GM12878 (cell line): ENCODE results near the gene CHN2. TPM values are rescaled to one million over a fixed set of nuclear protein-coding genes. Genes with fewer than 3 reads are reported as not detected.
A peak's percentile ranks its signal among the peaks of the same experiment; 100 is the strongest.

ENCODE experiments used
- ATAC-seq: fragments of 200-7000 bp; cut with Tn5 transposase; 3 replicates; pipeline ENCODE4 v1.9.1; 2020; ENCODE audit warnings: mild to moderate bottlenecking, moderate library complexity
- BruUV-seq: library from RNA; stranded (reverse); fragments of 400-500 nt; replicated peaks from 2 replicates; lab custom pipeline; 2021; lab: Mats Ljungman, UMichigan
- CTCF ChIA-PET: fragments of 300-600 bp; sonication (Branson Sonifier 250); formaldehyde crosslinking; extraction: SDS; loops from one replicate; lab custom pipeline; 2021; ENCODE audit warnings: inconsistent platforms; lab: Yijun Ruan, JAX
- POLR2A ChIA-PET: fragments of 350-600 bp; formaldehyde crosslinking; extraction: SDS; loops from one replicate; lab custom pipeline; 2021; ENCODE audit warnings: inconsistent platforms; lab: Charles Lee
- RAD21 ChIA-PET: fragments of 300-600 bp; sonication (Branson Sonifier 250); formaldehyde crosslinking; loops from one replicate; lab custom pipeline; 2023; ENCODE audit warnings: antibody characterized with exemption; ENCODE audit not compliant: unreplicated experiment; lab: Charles Lee
- SMC1A ChIA-PET: fragments of 300-600 bp; sonication (Branson Sonifier 250); formaldehyde crosslinking; loops from one replicate; lab custom pipeline; 2023; ENCODE audit not compliant: unreplicated experiment, uncharacterized antibody; lab: Charles Lee
- DNase-seq: peaks from one replicate; pipeline ENCODE4 v3.0.0-alpha.2; 2011; ENCODE audit warnings: low read depth, low spot score
- FAIRE-seq: peaks from 3 replicates; lab custom pipeline; 2011; peaks lifted over from hg19 to GRCh38; lab: Jason Lieb, UNC
- H2AFZ ChIP-seq: 2 replicates; pipeline ENCODE4 v1.6.0; 2011; ENCODE audit warnings: low read depth, low read length, control low read depth; ENCODE audit not compliant: control insufficient read depth
- H3K27ac ChIP-seq: 2 replicates; pipeline ENCODE4 v1.5.1; 2011; ENCODE audit warnings: control low read depth; ENCODE audit not compliant: control insufficient read depth, insufficient read depth
- H3K27me3 ChIP-seq, 2 experiments: replicated peaks in 1 of 2; 2 replicates each; pipeline versions ENCODE4 v1.6.0 to v1.6.1; 2011; ENCODE audit warnings: low read length in 1 of 2; ENCODE audit not compliant: control insufficient read depth in 2 of 2, insufficient read depth in 2 of 2
- H3K36me3 ChIP-seq, 2 experiments: 2 replicates each; pipeline ENCODE4 v1.5.1; 2011; ENCODE audit warnings: low read length in 1 of 2; ENCODE audit not compliant: control insufficient read depth in 2 of 2, insufficient read depth in 2 of 2
- H3K4me1 ChIP-seq: 2 replicates; pipeline ENCODE4 v1.6.1; 2011; ENCODE audit warnings: mild to moderate bottlenecking, low read length, moderate library complexity, mixed read lengths; ENCODE audit not compliant: control insufficient read depth, insufficient read depth
- H3K4me2 ChIP-seq: 2 replicates; pipeline ENCODE4 v1.6.0; 2011; ENCODE audit warnings: control low read depth; ENCODE audit not compliant: control insufficient read depth, insufficient read depth
- H3K4me3 ChIP-seq: fragments of 200-600 bp; sonication (generic); 2 replicates; pipeline ENCODE4 v1.5.1; 2016
- H3K79me2 ChIP-seq: 2 replicates; pipeline ENCODE4 v1.6.0; 2011; ENCODE audit warnings: low read length; ENCODE audit not compliant: control insufficient read depth, insufficient read depth
- H3K9ac ChIP-seq: 2 replicates; pipeline ENCODE4 v1.8.0; 2011; ENCODE audit warnings: low read length, control low read depth, mixed read lengths; ENCODE audit not compliant: control insufficient read depth, insufficient read depth
- H3K9me3 ChIP-seq: replicated peaks from 3 replicates; pipeline ENCODE4 v1.5.1; 2011; ENCODE audit warnings: mild to moderate bottlenecking, low read length; ENCODE audit not compliant: control insufficient read depth, insufficient read depth
- H4K20me1 ChIP-seq: 2 replicates; pipeline ENCODE4 v1.6.0; 2011; ENCODE audit not compliant: control insufficient read depth, insufficient read depth
- ASH2L ChIP-seq: fragments of 300-600, 200-600 bp; sonication (generic); IDR thresholded peaks from 2 replicates; pipeline ENCODE4 v1.6.1; 2017; ENCODE audit warnings: low read depth, mild to moderate bottlenecking, borderline replicate concordance
- BACH1 ChIP-seq: fragments of 450-650 bp; IDR thresholded peaks from 2 replicates; pipeline ENCODE4 v1.6.1; 2017; ENCODE audit warnings: mild to moderate bottlenecking, borderline replicate concordance
- BCL11A ChIP-seq: IDR thresholded peaks from 2 replicates; pipeline ENCODE4 v1.6.1; 2011; ENCODE audit warnings: low read depth, low read length
- GABPA ChIP-seq: IDR thresholded peaks from 2 replicates; pipeline ENCODE4 v1.6.1; 2014; ENCODE audit warnings: antibody characterized with exemption, low read depth, mild to moderate bottlenecking, inconsistent platforms
- GATAD2B ChIP-seq: fragments of 450-650 bp; conservative IDR thresholded peaks from 2 replicates; pipeline ENCODE4 v1.6.1; 2017; ENCODE audit warnings: low read depth, mild to moderate bottlenecking, moderate library complexity
- MYB ChIP-seq: fragments of 150-350 bp; IDR thresholded peaks from 2 replicates; pipeline ENCODE4 v1.6.1; 2014; ENCODE audit warnings: mild to moderate bottlenecking, low read depth, low read length, borderline replicate concordance
- NR2F1 ChIP-seq: fragments of 450-650 bp; conservative IDR thresholded peaks from 2 replicates; pipeline ENCODE4 v1.6.1; 2017; ENCODE audit warnings: mild to moderate bottlenecking
- POLR2A ChIP-seq: IDR thresholded peaks from 2 replicates; pipeline ENCODE4 v1.6.1; 2011; ENCODE audit warnings: low read depth, mild to moderate bottlenecking, low read length
- SMC3 ChIP-seq: IDR thresholded peaks from 2 replicates; pipeline ENCODE4 v1.6.1; 2011; ENCODE audit warnings: low read length, improper control_type of control experiment, borderline replicate concordance
- WGBS: methylation state at CpG from one replicate; pipeline ENCODE4 v1.1.6; 2016; ENCODE audit warnings: low lambda C conversion rate; ENCODE audit not compliant: insufficient replicate concordance, insufficient coverage; ENCODE audit errors: missing lambda C conversion rate; 5-methylcytosine and 5-hydroxymethylcytosine counted together
- in situ Hi-C: fragments of 300-500 bp; cut with MboI; formaldehyde crosslinking; loops from 9 replicates; pipeline ENCODE4 v1.14.3; 2018; ENCODE audit warnings: mixed read lengths
- intact Hi-C: fragments of 100-400 bp; cut with micrococcal nuclease; formaldehyde crosslinking; loops from one replicate; pipeline ENCODE4 v1.14.2; 2022; ENCODE audit not compliant: unreplicated experiment
- polyA plus RNA-seq, 11 experiments: library from polyadenylated mRNA; depleted of rRNA in 4 of 11; unstranded in 6 of 11; stranded (reverse) in 5 of 11; fragments of >200 nt; fragmentation: Nextera tagmentation in 4 of 11; fragmentation: Illumina TruSeq in 1 of 11; extraction: Ambion mirVana in 4 of 11; extraction: Trizol in 1 of 11; gene quantifications; 1 replicate in 1 of 11; 2 replicates in 10 of 11; pipeline versions ENCODE4 v1.2.1 to v1.2.3, GENCODE V29; 2011 to 2016; ENCODE audit warnings: inconsistent platforms in 2 of 11, missing spikeins in 2 of 11, low read depth in 1 of 11
- total RNA-seq, 4 experiments: library from RNA; depleted of rRNA in 3 of 4; stranded (reverse); fragments of >200 nt in 3 of 4; fragmentation: Illumina TruSeq in 1 of 4; extraction: Trizol in 1 of 4; gene quantifications; 2 replicates each; pipeline versions ENCODE4 v1.2.1 to v1.2.3, GENCODE V29; 2013 to 2021
- TF ChIP-seq, protein P1 (sequence below): fragments of 450-650 bp; IDR thresholded peaks from 2 replicates; pipeline ENCODE4 v1.6.1; 2016; ENCODE audit warnings: mild to moderate bottlenecking
- TF ChIP-seq, protein P2 (sequence below): fragments of 450-650 bp; IDR thresholded peaks from 2 replicates; pipeline ENCODE4 v1.6.1; 2014; ENCODE audit warnings: mild to moderate bottlenecking
- TF ChIP-seq, protein P3 (sequence below): fragments of 450-650 bp; IDR thresholded peaks from 2 replicates; pipeline ENCODE4 v1.6.1; 2017; ENCODE audit warnings: mild to moderate bottlenecking, moderate library complexity

CHN2 gene
- total and polyA plus RNA-seq, 10 of the 15 experiments (the other 5 are each of a cell fraction or from before 2014, with no cell fraction given): 0.11 to 3.8 (median 0.37) TPM; not detected in 2

- no peaks in the 10 kb centered on the region for H3K4me1 ChIP-seq
- BruUV-seq: no TSS peak
- ChIA-PET SMC1A (interaction anchor here (0.5 kb wide), 1 partner anchor 1025 kb away, joined by 3 read pairs; no protein-coding TSS in a partner anchor), POLR2A (no interaction called here), RAD21 (no interaction called here), CTCF (no interaction called here)
- no peak overlapping the region for H3K9ac ChIP-seq
- no peak overlapping the region for H3K27ac ChIP-seq
- no peak overlapping the region for H2AFZ ChIP-seq
- no peaks in the 10 kb centered on the region for H3K9me3 ChIP-seq
- FAIRE-seq (no peak), DNase-seq (no peak), ATAC-seq (peak; percentile 72)
- WGBS: 1% methylated on average over 4 of the region's 4 CpGs
- H3K79me2 ChIP-seq: no peaks in the 10 kb centered on the region
- no peaks in the 10 kb centered on the region for H3K27me3 ChIP-seq
- H4K20me1 ChIP-seq: no peaks in the 10 kb centered on the region
- H3K36me3 ChIP-seq: no peaks in the 10 kb centered on the region
- H3K4me3 ChIP-seq: no peak overlapping the region
- no peak for TF ChIP-seq BCL11A
- TF ChIP-seq NR2F1: peak; percentile 53; the same call in 1 of the 2 replicates
- no peak for TF ChIP-seq SMC3
- TF ChIP-seq, protein P1, sequence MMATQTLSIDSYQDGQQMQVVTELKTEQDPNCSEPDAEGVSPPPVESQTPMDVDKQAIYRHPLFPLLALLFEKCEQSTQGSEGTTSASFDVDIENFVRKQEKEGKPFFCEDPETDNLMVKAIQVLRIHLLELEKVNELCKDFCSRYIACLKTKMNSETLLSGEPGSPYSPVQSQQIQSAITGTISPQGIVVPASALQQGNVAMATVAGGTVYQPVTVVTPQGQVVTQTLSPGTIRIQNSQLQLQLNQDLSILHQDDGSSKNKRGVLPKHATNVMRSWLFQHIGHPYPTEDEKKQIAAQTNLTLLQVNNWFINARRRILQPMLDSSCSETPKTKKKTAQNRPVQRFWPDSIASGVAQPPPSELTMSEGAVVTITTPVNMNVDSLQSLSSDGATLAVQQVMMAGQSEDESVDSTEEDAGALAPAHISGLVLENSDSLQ: no peak
- TF ChIP-seq, all 136 proteins: peak for 1
- intact Hi-C loops: no loop called here
- in situ Hi-C loops: no loop called here
- H3K4me2 ChIP-seq: no peak overlapping the region
Measured at GRCh38 chr7:29275493-29275892, 80.9 kb downstream of the CHN2 start.

DNA sequence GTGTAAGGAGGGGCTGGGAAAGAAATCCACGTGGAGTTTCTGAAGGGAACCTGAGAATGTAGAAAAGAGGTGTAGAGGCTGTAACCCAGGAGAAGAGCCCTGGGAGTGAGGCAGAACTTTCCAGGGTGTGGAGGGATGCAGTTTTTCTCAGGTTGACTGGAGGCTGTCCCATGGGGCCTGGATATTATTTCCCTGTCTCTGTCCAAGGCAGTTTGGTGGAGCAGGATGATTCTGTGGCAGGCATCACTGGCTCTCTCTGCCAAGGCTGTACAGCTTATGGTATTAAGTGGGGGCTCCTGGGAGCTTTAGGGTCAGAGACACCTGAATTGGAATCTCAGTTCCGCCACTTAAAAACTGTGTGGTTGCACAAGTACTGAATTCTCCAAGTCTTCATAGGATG is 81.6 kb downstream of the CHN2 start:
- no peaks in the 10 kb centered on the region for H3K9me3 ChIP-seq
- FAIRE-seq (no peak), DNase-seq (no peak), ATAC-seq (no peak)
- no TSS peak for BruUV-seq
- 43% methylated on average over 2 of the region's 2 CpGs for WGBS
- POLR2A ChIA-PET: no interaction called here
- no peaks in the 10 kb centered on the region for H3K27me3 ChIP-seq
- no peak overlapping the region for H2AFZ ChIP-seq
- RAD21 ChIA-PET: no interaction called here
- H3K79me2 ChIP-seq: no peaks in the 10 kb centered on the region
- TF ChIP-seq BACH1 (no peak), GABPA (no peak), GATAD2B (no peak), POLR2A (no peak), ASH2L (no peak), MYB (no peak)
- TF ChIP-seq, protein P2, sequence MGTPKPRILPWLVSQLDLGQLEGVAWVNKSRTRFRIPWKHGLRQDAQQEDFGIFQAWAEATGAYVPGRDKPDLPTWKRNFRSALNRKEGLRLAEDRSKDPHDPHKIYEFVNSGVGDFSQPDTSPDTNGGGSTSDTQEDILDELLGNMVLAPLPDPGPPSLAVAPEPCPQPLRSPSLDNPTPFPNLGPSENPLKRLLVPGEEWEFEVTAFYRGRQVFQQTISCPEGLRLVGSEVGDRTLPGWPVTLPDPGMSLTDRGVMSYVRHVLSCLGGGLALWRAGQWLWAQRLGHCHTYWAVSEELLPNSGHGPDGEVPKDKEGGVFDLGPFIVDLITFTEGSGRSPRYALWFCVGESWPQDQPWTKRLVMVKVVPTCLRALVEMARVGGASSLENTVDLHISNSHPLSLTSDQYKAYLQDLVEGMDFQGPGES: no peak
- TF ChIP-seq, protein P3, sequence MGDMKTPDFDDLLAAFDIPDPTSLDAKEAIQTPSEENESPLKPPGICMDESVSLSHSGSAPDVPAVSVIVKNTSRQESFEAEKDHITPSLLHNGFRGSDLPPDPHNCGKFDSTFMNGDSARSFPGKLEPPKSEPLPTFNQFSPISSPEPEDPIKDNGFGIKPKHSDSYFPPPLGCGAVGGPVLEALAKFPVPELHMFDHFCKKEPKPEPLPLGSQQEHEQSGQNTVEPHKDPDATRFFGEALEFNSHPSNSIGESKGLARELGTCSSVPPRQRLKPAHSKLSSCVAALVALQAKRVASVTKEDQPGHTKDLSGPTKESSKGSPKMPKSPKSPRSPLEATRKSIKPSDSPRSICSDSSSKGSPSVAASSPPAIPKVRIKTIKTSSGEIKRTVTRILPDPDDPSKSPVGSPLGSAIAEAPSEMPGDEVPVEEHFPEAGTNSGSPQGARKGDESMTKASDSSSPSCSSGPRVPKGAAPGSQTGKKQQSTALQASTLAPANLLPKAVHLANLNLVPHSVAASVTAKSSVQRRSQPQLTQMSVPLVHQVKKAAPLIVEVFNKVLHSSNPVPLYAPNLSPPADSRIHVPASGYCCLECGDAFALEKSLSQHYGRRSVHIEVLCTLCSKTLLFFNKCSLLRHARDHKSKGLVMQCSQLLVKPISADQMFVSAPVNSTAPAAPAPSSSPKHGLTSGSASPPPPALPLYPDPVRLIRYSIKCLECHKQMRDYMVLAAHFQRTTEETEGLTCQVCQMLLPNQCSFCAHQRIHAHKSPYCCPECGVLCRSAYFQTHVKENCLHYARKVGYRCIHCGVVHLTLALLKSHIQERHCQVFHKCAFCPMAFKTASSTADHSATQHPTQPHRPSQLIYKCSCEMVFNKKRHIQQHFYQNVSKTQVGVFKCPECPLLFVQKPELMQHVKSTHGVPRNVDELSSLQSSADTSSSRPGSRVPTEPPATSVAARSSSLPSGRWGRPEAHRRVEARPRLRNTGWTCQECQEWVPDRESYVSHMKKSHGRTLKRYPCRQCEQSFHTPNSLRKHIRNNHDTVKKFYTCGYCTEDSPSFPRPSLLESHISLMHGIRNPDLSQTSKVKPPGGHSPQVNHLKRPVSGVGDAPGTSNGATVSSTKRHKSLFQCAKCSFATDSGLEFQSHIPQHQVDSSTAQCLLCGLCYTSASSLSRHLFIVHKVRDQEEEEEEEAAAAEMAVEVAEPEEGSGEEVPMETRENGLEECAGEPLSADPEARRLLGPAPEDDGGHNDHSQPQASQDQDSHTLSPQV: no peak
- intact Hi-C loops: no loop called here
- H3K36me3 ChIP-seq: no peaks in the 10 kb centered on the region
- H3K27ac ChIP-seq: no peak overlapping the region
- H3K9ac ChIP-seq: no peak overlapping the region
- no peaks in the 10 kb centered on the region for H4K20me1 ChIP-seq
- no peaks in the 10 kb centered on the region for H3K4me1 ChIP-seq
- no peak overlapping the region for H3K4me3 ChIP-seq
- in situ Hi-C loops: no loop called here
- SMC1A ChIA-PET: interaction anchor here (0.7 kb wide), 1 partner anchor 63 kb away, joined by 3 read pairs; no protein-coding TSS in a partner anchor
- CTCF ChIA-PET: interaction anchor here (0.6 to 2.0 kb wide), 2 partner anchors 13 to 1132 kb away, joined by 3 to 4 read pairs; no protein-coding TSS in a partner anchor
- H3K4me2 ChIP-seq: no peak overlapping the region
